Activated T-cell treated with anti-CD3 and anti-CD28 coated beads for 1 hour (primary cell): ENCODE results near the gene FSCN2.

ENCODE experiments used
- DNase-seq: peaks from one replicate; pipeline ENCODE4 v3.0.0-alpha.2; 2020; ENCODE audit warnings: low read depth

FSCN2 gene

GRCh38 chr17:81491181-81491581 is 37.0 kb upstream of the FSCN2 start:
- DNase-seq: no peak

GRCh38 chr17:81491761-81492160 is 36.4 kb upstream of the FSCN2 start:
- no peak for DNase-seq

GRCh38 chr17:81492202-81492601 is 36.0 kb upstream of the FSCN2 start:
- DNase-seq: no peak

- DNase-seq: no peak
Observed at GRCh38 chr17:81492706-81493105, 35.5 kb upstream of the FSCN2 start.

GRCh38 chr17:81493198-81494038 is 34.8 kb upstream of the FSCN2 start:
- no peak for DNase-seq

- no peak for DNase-seq
Observed at GRCh38 chr17:81494626-81495377, 33.4 kb upstream of the FSCN2 start.

GRCh38 chr17:81498953-81499600 is 29.1 kb upstream of the FSCN2 start:
- no peak for DNase-seq

GRCh38 chr17:81499601-81499970 is 28.6 kb upstream of the FSCN2 start:
- no peak for DNase-seq

- DNase-seq: no peak
Observed at GRCh38 chr17:81500047-81500446, 28.1 kb upstream of the FSCN2 start.

GRCh38 chr17:81502471-81503017 is 25.6 kb upstream of the FSCN2 start:
- no peak for DNase-seq

GRCh38 chr17:81503619-81504018 is 24.6 kb upstream of the FSCN2 start:
- no peak for DNase-seq

GRCh38 chr17:81508639-81509206 is 19.5 kb upstream of the FSCN2 start:
- no peak for DNase-seq

GRCh38 chr17:81509207-81509971 is 18.8 kb upstream of the FSCN2 start:
- DNase-seq: no peak

GRCh38 chr17:81509972-81510784 is 18.0 kb upstream of the FSCN2 start:
- DNase-seq: no peak

GRCh38 chr17:81510785-81511553 is 17.2 kb upstream of the FSCN2 start:
- no peak for DNase-seq

GRCh38 chr17:81511554-81511803 is 16.7 kb upstream of the FSCN2 start:
- DNase-seq: no peak

- no peak for DNase-seq
Observed at GRCh38 chr17:81511804-81512561, 16.2 kb upstream of the FSCN2 start.

GRCh38 chr17:81512562-81513371 is 15.4 kb upstream of the FSCN2 start, which contains the start of gene ACTG1:
Gene ACTG1 (minus strand): TSS chr17:81512799. CDS start chr17:81512354, 445 bp downstream.
- peak; percentile 89 for DNase-seq
